Activated naive CD4-positive, alpha-beta T cell treated with anti-CD3 and anti-CD28 coated beads, Interleukin-2, amount 50 U/mL, for 24 hours (primary cell): ENCODE data around the gene TREH.
"Not testable (repeated sequence)": the region's sequence is repeated elsewhere in the genome, so short reads cannot be mapped to it uniquely, and the experiment has no call there.

Experiments used
- H3K27ac Mint-ChIP-seq: one replicate; pipeline ENCODE4 v1.8.0; 2021; ENCODE audit warnings: mild to moderate bottlenecking, mixed read lengths
- H3K27me3 Mint-ChIP-seq: one replicate; pipeline ENCODE4 v1.8.0; 2021; ENCODE audit warnings: mixed read lengths
- H3K36me3 Mint-ChIP-seq: one replicate; pipeline ENCODE4 v1.8.0; 2021; ENCODE audit warnings: mixed read lengths
- H3K4me1 Mint-ChIP-seq: one replicate; pipeline ENCODE4 v1.8.0; 2021; ENCODE audit warnings: mixed read lengths
- H3K4me3 Mint-ChIP-seq: one replicate; pipeline ENCODE4 v1.8.0; 2021; ENCODE audit warnings: mild to moderate bottlenecking, mixed read lengths
- H3K9me3 Mint-ChIP-seq: one replicate; pipeline ENCODE4 v1.8.0; 2021; ENCODE audit warnings: mixed read lengths

Gene TREH

GRCh38 chr11:118688339-118688738 lies 8.9 kb upstream of the TREH start:
- Mint-ChIP-seq H3K27ac (peak overlapping the region; percentile 27), H3K4me1 (peaks cover 33% of the 10 kb centered on the region)
- H3K36me3 Mint-ChIP-seq, H3K27me3 Mint-ChIP-seq, H3K9me3 Mint-ChIP-seq, H3K4me3 Mint-ChIP-seq: not testable (repeated sequence)

- Mint-ChIP-seq H3K27ac (peak overlapping the region; percentile 68), H3K4me3 (no peak overlapping the region)
These were observed 8.5 kb upstream of the TREH start for GRCh38 chr11:118687906-118688305.

GRCh38 chr11:118684187-118684586 lies 4.7 kb upstream of the TREH start:
- Mint-ChIP-seq H3K4me1 (peaks cover 5% of the 10 kb centered on the region), H3K36me3 (no peaks in the 10 kb centered on the region), H3K4me3 (no peak overlapping the region), H3K27me3 (no peaks in the 10 kb centered on the region), H3K27ac (no peak overlapping the region), H3K9me3 (no peaks in the 10 kb centered on the region)

More at GRCh38 chr11:118687906-118688305, 8.5 kb upstream of the TREH start:
- Mint-ChIP-seq H3K27me3 (no peaks in the 10 kb centered on the region), H3K36me3 (no peaks in the 10 kb centered on the region), H3K9me3 (no peaks in the 10 kb centered on the region), H3K4me1 (peaks cover 28% of the 10 kb centered on the region)

GRCh38 chr11:118682939-118683338 lies 3.5 kb upstream of the TREH start:
- H3K27ac Mint-ChIP-seq, H3K4me3 Mint-ChIP-seq, H3K36me3 Mint-ChIP-seq, H3K27me3 Mint-ChIP-seq, H3K4me1 Mint-ChIP-seq, H3K9me3 Mint-ChIP-seq: not testable (repeated sequence)

- no peak overlapping the region for H3K4me3 Mint-ChIP-seq
- H3K36me3 Mint-ChIP-seq = no peaks in the 10 kb centered on the region
- H3K4me1 Mint-ChIP-seq = no peaks in the 10 kb centered on the region
- no peak overlapping the region for H3K27ac Mint-ChIP-seq
- no peaks in the 10 kb centered on the region for H3K27me3 Mint-ChIP-seq
- no peaks in the 10 kb centered on the region for H3K9me3 Mint-ChIP-seq
These were observed 2.9 kb upstream of the TREH start for GRCh38 chr11:118682372-118682771.

GRCh38 chr11:118678908-118679307 lies 542 bp downstream of the TREH start:
- not testable (repeated sequence) for H3K27me3 Mint-ChIP-seq, H3K36me3 Mint-ChIP-seq, H3K27ac Mint-ChIP-seq, H3K9me3 Mint-ChIP-seq, H3K4me1 Mint-ChIP-seq, H3K4me3 Mint-ChIP-seq

- H3K27ac Mint-ChIP-seq = no peak overlapping the region
- H3K36me3 Mint-ChIP-seq = no peaks in the 10 kb centered on the region
These were observed 1.5 kb downstream of the TREH start for GRCh38 chr11:118677977-118678376.

GRCh38 chr11:118674082-118674435 lies 5.4 kb downstream of the TREH start:
- no peak overlapping the region for H3K4me3 Mint-ChIP-seq

More at GRCh38 chr11:118677977-118678376, 1.5 kb downstream of the TREH start:
- Mint-ChIP-seq H3K4me3 (no peak overlapping the region), H3K4me1 (no peaks in the 10 kb centered on the region), H3K27me3 (no peaks in the 10 kb centered on the region), H3K9me3 (no peaks in the 10 kb centered on the region)

GRCh38 chr11:118673361-118674081 lies 5.9 kb downstream of the TREH start:
- Mint-ChIP-seq H3K36me3 (no peaks in the 10 kb centered on the region), H3K27ac (no peak overlapping the region), H3K4me3 (no peak overlapping the region), H3K4me1 (no peaks in the 10 kb centered on the region), H3K27me3 (no peaks in the 10 kb centered on the region), H3K9me3 (no peaks in the 10 kb centered on the region)

More at GRCh38 chr11:118674082-118674435, 5.4 kb downstream of the TREH start:
- Mint-ChIP-seq H3K27me3 (no peaks in the 10 kb centered on the region), H3K9me3 (no peaks in the 10 kb centered on the region), H3K36me3 (no peaks in the 10 kb centered on the region), H3K27ac (no peak overlapping the region), H3K4me1 (no peaks in the 10 kb centered on the region)

GRCh38 chr11:118672846-118673245 lies 6.6 kb downstream of the TREH start:
- Mint-ChIP-seq H3K4me3 (no peak overlapping the region), H3K27me3 (no peaks in the 10 kb centered on the region), H3K36me3 (no peaks in the 10 kb centered on the region), H3K9me3 (no peaks in the 10 kb centered on the region), H3K27ac (no peak overlapping the region), H3K4me1 (no peaks in the 10 kb centered on the region)

GRCh38 chr11:118671254-118671653 lies 8.2 kb downstream of the TREH start:
- no peak overlapping the region for H3K4me3 Mint-ChIP-seq
- H3K27me3 Mint-ChIP-seq = no peaks in the 10 kb centered on the region
- no peaks in the 10 kb centered on the region for H3K36me3 Mint-ChIP-seq
- H3K9me3 Mint-ChIP-seq = no peaks in the 10 kb centered on the region
- peaks cover 4% of the 10 kb centered on the region for H3K4me1 Mint-ChIP-seq
- no peak overlapping the region for H3K27ac Mint-ChIP-seq

GRCh38 chr11:118670063-118670462 lies 9.4 kb downstream of the TREH start:
- H3K4me1 Mint-ChIP-seq = peaks cover 8% of the 10 kb centered on the region
- H3K27ac Mint-ChIP-seq = no peak overlapping the region
- H3K36me3 Mint-ChIP-seq = no peaks in the 10 kb centered on the region
- H3K27me3 Mint-ChIP-seq = no peaks in the 10 kb centered on the region
- no peaks in the 10 kb centered on the region for H3K9me3 Mint-ChIP-seq
- no peak overlapping the region for H3K4me3 Mint-ChIP-seq

GRCh38 chr11:118666371-118666770 lies 13.1 kb downstream of the TREH start:
- peaks cover 8% of the 10 kb centered on the region for H3K4me1 Mint-ChIP-seq
- no peak overlapping the region for H3K4me3 Mint-ChIP-seq
- no peaks in the 10 kb centered on the region for H3K9me3 Mint-ChIP-seq
- H3K27ac Mint-ChIP-seq = no peak overlapping the region
- no peaks in the 10 kb centered on the region for H3K27me3 Mint-ChIP-seq
- H3K36me3 Mint-ChIP-seq = no peaks in the 10 kb centered on the region

- H3K4me1 Mint-ChIP-seq = peaks cover 8% of the 10 kb centered on the region
- no peak overlapping the region for H3K27ac Mint-ChIP-seq
- no peaks in the 10 kb centered on the region for H3K36me3 Mint-ChIP-seq
- no peaks in the 10 kb centered on the region for H3K9me3 Mint-ChIP-seq
- no peaks in the 10 kb centered on the region for H3K27me3 Mint-ChIP-seq
- H3K4me3 Mint-ChIP-seq = no peak overlapping the region
These were observed 15.5 kb downstream of the TREH start for GRCh38 chr11:118663902-118664301.

GRCh38 chr11:118663381-118663780 lies 16.1 kb downstream of the TREH start:
- no peaks in the 10 kb centered on the region for H3K36me3 Mint-ChIP-seq
- H3K4me3 Mint-ChIP-seq = no peak overlapping the region
- H3K27ac Mint-ChIP-seq = no peak overlapping the region
- H3K27me3 Mint-ChIP-seq = no peaks in the 10 kb centered on the region
- H3K9me3 Mint-ChIP-seq = no peaks in the 10 kb centered on the region
- peaks cover 8% of the 10 kb centered on the region for H3K4me1 Mint-ChIP-seq

GRCh38 chr11:118662401-118663271 lies 16.8 kb downstream of the TREH start:
- H3K4me1 Mint-ChIP-seq = peaks cover 8% of the 10 kb centered on the region
- no peak overlapping the region for H3K4me3 Mint-ChIP-seq
- H3K9me3 Mint-ChIP-seq = no peaks in the 10 kb centered on the region
- H3K27ac Mint-ChIP-seq = no peak overlapping the region
- no peaks in the 10 kb centered on the region for H3K27me3 Mint-ChIP-seq
- no peaks in the 10 kb centered on the region for H3K36me3 Mint-ChIP-seq
